ENCODE data around the gene PGM5.

The PGM5 gene

DNA sequence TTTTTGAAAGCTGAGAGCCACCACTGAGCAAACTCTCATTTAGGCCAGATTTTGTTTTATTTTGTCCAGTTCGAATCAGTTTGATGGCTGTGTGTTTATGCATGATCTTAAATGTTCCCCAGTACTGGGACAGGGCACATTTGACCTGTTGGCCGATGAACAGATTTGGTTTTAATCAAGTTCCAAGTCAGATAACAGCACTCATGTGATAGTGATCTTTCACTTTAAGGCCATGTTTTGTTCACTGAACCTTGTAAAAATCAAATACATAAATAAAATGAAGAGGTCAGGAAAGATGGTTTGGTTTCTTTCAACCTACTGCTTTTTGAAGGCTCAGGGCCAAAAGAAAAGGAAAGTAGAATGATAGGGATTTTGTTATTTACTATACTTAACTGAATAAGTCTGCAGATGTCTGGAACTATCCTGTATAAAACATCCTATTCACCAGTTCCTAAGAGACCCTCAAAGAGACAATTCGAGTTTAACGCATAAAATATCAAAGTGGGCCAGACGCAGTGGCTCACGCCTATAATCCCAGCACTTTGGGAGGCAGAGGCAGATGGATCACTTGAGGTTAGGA lies 77.2 kb downstream of the PGM5 start:
- DNase-seq (ENCODE audit: low read depth in 2 of 2), result no peak

DNA sequence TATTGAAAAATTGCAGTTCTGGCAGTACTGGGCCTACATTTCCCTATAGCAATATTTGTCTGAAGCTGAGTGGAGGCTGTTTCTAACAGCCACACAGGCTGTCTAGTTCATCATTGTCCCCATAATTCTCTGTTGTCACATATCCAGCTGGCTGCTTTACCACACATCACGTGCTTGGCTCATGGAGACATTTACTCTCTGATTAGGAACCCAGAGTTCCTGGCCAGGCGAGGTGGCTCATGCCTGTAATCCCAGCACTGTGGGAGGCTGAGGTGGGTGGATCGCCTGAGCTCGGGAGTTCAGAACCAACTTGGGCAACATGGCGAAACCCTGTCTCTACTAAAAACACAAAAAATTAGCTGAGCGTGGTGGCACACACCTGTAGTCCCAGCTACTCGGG lies 81.4 kb downstream of the PGM5 start:
- DNase-seq (ENCODE audit: low read depth in 2 of 2), result no peak

DNA sequence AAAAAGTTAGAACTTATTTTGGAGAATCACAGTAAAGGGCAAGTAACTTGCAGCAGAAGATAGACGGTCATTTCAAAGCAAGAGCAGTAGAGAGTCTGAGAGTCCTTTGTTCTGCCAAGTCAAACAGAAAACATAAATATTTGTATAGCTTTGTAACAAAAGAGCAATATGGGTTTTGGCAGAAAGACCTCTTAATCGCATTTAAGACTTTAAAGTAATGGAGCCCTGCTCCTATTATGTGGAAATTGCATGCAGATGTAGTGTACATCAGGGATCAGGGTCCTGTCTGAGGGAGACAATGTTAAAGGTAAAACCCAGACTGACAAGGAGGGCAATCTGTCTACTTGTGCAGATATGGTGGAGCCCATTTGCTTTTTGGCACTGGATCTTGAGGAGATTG lies 87.2 kb downstream of the PGM5 start:
- DNase-seq (ENCODE audit: low read depth in 2 of 2), result no peak

DNA sequence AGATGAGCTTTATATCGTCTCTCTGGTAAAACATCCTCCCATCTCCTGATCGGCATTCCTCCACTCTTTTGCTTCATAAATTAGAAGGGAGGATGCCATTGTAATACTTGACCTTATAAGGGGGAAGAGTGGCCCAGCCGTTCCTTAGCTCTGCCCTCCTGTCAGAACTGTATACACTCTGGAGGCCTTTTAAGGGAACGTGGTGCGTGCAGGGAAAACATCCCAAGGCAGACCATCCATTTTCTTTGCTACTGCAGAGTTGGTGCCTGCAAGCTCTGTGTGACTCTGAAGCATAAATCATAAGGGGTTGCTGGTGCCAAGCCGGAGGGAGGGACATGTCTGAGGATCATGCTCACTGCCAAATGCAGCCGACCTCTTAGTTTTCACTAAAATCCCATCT lies 90.4 kb downstream of the PGM5 start:
- DNase-seq (ENCODE audit: low read depth in 2 of 2), result no peak

DNA sequence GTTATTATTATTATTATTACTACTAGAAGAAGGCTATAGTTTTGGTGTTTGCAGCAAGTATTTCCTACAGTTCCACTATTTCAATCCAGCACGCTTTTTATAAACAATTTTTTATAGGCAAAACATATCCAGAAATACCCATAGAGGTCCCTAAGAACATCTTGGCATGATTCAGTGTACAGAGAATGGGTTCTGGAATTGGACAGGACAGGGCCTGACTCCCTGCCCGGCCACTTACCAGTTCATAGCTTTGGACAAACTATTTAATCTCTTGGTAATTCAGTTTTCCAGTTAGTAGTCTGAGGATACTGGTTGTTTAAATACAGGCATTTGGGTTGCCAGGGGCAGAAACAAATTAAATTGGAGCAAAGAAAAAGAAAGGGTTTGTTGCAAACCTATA lies 91.2 kb downstream of the PGM5 start:
- no peak for DNase-seq (ENCODE audit: low read depth in 2 of 2)

DNA sequence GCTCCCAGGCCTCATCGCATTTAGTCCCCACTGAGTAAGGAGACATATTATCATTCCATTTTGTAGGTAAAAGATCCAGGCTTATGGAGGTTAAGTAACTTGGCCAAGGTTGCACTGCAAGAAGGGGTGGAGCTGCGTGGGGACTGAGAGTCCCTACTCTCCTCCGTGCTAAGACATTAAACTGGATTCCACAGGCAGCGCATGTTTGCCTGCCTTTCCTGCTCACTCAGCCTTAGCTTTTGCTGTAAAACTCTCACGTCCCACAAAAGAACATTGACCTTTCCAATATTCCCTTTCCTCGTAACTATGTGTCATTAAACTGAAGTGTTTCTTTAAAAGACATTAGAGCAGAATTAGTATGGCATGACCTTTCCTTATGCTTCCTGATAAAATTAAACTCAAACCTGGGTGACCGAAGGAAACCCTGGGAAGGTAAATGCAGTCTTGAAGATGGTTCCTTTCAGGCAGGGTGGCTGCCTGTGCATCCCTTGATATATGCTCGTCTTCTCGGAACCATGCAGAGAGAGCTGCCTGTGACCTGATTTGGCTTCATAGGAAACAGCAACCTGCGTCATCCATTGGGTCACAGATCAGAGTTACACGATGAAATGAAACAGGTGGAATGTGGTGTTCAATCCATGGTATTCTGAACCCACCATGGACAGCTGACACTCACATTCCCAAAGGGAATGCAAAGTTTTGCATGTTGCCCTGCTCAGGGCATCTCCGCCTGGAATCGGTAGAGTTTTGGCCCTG lies 98.3 kb downstream of the PGM5 start:
- no peak for DNase-seq (ENCODE audit: low read depth in 2 of 2)

DNA sequence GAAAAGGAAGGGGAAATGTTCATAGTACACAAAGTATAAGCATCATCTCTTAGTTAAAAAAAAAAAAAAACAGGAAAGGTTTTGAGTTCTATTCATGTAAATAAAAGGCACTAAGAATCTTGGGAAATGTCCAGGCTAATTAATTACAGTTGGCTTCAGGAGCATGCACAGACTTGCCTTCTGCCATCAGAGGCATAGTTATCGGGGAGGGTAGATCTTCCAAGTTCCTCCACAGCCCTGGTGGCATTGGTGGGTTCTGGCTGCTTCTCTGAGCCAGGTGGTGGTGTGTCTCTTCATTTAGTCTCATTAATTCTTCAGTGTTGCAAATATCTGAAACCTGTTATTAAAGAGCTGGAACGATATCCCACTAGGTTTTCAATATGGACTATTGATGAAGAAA lies 99.0 kb downstream of the PGM5 start:
- no peak for DNase-seq (ENCODE audit: low read depth in 2 of 2)

DNA sequence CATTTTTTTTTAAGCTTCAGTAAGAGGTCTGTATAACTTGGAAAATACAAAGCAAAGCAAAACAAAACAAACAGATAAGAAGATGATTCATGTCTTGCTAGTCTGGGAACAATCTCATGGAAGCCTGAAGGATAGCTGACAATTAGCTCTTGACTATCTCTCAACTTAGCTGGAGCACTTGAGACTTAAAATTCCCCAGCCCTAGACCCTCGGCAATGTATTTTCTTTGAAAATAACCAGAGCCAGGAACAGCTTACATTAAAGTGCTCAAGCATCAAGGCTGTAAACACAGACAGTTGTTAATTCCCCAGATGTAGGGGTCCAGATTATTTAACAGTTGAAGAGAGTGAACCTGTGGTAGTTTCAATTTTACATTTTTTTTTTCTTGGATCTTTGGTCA lies 101.4 kb downstream of the PGM5 start:
- no peak for DNase-seq (ENCODE audit: low read depth in 2 of 2)

DNA sequence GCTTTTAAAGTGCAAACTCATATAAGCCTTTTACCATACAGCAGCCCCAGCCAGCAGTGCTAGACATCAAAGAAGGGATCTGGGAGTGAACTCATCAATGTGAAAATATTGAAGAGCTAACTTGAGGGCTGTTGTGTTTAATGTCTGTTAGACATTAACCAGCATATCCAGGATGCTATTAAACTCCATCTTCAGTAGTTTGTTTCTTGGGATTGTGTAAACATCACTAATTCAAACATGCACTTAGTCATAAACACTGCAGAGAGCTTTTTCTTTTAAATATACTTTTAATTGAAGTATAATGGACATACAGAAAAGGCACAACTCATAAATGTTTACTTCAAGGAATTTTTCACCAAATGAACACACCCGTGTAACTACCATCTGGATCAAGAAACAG lies 102.5 kb downstream of the PGM5 start:
- no peak for DNase-seq (ENCODE audit: low read depth in 2 of 2)

DNA sequence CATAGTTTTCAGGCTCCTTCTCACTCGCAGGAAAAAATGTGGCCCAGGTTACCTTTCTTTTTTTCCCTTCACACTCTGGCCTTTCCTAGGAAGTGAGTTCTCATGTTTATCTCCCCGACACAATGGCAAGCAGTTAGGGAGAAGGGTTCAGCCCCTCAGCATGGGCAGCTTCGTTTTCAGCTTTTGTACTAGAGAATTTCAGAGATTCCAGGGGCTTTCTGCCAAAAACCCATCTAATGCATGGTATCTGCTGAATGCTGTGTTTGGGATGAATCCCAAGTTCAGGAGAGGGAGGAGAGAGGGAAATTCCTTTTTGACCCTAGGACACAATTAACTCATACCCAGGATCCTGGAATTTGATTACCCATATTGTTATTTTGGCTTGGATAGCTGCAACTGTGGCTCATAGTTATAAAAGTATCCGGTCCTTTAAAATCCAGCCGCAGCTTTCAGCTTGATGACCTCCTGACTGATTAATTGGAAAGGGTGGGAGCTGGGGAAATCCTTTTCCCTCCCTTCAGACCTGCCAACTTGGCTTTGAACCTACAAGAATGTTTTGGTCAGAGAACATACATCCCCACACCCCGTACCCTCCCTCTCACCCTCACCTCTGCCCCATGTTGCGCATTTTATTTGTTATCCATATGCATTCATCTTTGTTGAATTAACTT lies 105.8 kb downstream of the PGM5 start:
- DNase-seq (ENCODE audit: low read depth in 2 of 2), result no peak

DNA sequence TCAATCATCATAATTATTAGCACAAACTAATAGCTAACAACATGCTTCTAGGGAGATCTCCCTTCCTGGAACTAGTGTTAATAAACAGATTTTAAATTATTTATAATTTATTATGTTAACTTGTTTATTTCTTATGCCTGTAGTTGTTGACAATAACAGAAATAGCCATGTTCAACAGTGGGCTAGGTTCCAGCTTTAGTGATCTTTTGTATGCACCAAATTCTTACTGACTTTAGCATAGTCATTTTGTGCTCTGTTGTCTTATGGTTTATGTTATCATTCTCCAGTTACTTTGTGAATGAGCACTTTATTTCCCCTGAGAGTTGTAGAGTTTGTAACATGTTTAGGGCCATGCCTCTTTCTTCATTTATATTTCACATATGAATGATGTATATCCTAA lies 113.7 kb downstream of the PGM5 start:
- no peak for DNase-seq (ENCODE audit: low read depth in 2 of 2)

DNA sequence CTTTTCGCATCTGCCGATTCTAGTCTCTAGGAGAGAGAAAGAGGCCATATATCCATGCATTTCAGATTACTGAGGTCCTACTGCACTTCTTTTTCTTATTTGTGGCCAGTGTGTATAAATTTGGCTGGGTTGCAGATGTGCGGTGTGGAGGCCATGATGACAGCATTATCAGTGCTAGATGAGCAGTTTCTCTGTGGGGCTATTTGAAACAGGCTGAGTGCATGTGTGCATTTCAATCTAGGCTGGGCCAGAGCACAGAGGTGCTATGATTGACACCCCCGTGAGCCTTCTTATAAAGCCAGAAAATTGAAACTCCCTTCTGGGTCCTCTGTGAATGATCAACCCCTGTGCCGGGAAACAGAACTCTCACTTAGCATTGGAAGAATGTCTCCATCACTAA lies 114.2 kb downstream of the PGM5 start:
- no peak for DNase-seq (ENCODE audit: low read depth in 2 of 2)

DNA sequence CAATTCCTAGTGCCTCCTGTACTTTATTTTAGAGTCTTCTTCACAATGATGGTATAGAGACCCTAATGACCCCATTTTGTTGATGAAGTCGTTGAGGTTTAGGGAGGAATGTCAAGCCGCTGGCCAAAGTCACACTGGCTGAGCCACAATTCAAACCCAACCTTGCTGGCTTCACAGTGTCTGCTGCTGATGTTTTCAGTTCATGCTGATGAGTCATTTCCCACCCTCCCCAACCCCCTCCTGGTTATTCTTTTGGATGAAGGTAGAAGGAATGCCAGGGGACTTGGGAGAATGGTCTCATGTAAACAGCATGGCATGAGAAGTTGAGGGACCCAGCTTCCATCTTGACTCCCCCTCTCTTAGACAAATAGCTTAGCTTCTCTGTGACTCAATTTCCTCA lies 115.7 kb downstream of the PGM5 start:
- DNase-seq (ENCODE audit: low read depth in 2 of 2), result no peak

DNA sequence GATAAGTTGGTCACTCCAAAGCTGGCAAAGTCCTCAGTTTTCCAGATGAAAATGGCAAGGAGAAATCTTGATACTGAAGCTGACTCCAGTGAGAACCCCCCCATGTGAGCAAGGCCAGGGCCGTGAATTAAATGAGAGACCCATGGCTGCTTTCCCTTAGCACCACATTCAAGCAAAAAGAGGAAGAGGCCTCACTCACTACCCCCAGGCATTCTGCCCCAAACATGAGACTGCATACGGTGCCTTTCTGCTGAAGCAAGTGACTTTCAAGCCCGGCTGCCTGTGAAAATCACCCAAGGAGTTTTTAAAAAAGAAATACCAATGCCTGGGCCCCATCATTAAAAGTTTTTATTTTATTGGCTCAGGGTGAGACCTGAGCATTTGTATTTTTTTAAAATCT lies 117.4 kb downstream of the PGM5 start:
- no peak for DNase-seq (ENCODE audit: low read depth in 2 of 2)

DNA sequence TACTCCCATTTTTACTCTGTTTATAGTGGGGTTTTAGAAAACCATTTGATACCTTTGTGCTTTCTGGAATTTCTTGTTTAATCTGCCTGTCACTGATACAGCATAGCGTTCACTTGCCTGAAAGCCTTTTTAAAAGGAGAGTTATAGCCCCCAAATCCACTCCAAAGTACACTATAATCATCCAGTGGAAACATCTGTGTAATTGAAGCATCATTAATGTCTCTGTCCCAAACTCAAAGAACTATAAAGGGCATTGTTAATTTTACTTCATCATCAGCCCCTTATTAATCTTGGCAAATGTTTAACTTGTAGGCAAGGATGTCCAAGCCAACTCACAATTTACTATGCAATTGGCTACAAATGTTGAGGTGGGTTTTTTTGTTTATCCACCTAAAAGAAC lies 120.0 kb downstream of the PGM5 start:
- DNase-seq (ENCODE audit: low read depth in 2 of 2), result no peak

DNA sequence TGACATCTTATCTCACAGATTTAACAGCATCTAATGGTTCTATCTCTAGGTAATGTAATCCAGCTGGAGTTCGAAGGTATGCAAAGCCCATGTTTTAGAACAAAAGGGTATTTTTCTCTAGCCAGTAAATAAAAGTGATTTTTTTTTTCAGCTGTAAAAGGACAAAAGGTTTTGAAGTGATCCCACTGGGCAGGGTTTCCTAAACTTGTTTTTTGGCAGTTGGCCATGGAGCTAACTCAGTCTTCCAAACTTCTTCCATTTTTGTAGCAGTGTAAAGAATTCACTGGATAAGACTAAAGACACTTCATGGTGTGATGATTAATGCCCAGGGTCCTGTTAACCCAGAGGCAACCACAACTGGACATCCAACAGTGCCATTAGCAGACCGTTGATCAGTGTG lies 120.4 kb downstream of the PGM5 start:
- no peak for DNase-seq (ENCODE audit: low read depth in 2 of 2)

DNA sequence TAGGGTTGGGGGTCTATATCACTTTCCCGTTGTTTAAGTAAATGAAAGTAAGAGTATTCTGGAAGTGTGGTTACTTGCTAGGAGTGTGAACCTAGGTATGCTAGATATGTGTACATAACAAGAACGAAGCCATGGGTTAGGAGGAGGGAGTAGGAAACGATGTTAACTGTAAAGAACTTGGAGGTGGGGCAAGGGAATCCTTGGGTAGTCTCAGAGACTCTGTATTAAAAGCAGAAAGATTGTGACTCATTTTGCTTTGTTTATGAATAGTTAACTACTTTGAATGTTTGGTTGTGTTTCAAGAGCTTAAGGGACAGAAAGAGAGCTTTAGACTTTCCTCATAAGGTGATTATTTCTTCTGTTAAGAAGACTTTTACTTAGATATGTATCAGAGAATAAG lies 124.4 kb downstream of the PGM5 start:
- DNase-seq (ENCODE audit: low read depth in 2 of 2), result no peak

DNA sequence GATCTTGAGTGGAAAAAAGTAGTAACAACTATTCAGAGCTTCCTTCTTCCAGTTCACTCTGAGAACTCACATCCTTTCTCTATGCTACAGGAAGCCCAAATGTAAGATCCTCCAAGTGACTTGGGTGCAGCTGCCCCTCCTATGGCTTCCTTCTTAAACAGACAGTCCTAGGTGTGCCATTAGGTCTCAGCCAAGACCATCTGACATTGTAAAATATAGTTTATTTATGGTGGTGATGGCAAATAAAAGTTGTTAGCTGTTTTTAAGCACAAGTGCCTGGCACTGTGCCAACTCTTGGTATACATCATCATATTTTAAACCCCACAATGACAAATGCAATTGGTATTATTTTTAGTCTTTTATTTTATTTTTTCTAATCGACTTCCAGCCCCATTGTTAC lies 126.1 kb downstream of the PGM5 start:
- no peak for DNase-seq (ENCODE audit: low read depth in 2 of 2)

DNA sequence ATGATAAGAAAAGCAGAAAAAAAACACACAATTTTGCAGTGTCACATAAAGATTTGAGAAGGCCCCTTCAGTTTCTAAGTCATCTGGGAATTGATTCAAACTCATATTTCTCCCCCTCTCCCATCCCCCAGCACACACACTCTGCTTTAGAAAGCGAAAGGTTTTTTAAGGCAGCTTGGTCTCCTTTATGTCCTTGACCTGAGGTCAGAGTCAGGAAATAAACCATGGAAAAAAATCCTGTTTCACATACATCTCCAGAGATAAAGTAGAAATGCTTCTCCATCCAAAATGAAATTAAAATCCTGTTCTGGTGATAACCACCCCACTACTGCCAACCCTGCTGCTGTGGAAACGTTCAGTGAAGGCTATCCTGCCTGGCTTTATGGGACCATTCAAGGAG lies 131.7 kb downstream of the PGM5 start:
- no peak for DNase-seq (ENCODE audit: low read depth in 2 of 2)

DNA sequence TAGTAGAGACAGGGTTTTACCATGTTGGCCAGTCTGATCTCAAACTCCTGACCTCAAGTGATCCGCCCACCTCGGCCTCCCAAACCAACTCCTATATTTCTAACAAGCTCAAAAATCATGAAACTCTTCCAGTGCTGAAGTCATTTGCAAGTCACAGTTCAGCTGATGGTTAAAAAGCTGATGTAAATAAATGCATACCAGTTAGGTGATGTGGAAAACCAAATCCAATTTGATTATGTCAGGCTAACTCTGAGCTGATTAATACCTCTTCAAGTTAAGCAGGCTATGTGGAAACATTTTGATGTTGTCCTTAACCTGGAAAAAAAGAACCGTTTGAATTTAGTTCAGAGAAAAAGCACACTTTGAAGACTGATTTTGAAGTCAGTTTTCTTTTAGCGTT lies 133.2 kb downstream of the PGM5 start:
- DNase-seq (ENCODE audit: low read depth in 2 of 2), result no peak

DNA sequence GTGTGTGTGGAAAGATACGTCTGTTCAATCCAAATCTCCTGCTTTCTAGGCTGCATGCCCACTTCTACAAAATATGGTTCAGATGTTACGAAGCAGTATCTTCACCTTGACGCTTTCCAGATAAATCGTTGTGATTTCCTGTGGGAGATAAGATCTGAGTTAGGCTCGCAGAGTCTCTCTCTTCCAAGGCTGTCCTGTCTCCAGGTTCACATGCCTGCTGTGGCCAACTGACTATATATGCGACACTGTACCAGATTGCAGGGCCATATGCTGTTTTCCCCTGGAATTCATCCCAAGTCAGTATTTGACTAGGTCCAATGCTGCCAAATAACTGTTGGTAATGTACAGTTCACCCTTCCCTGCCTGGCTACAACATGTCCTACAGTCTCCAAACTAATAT lies 136.4 kb downstream of the PGM5 start:
- no peak for DNase-seq (ENCODE audit: low read depth in 2 of 2)

DNA sequence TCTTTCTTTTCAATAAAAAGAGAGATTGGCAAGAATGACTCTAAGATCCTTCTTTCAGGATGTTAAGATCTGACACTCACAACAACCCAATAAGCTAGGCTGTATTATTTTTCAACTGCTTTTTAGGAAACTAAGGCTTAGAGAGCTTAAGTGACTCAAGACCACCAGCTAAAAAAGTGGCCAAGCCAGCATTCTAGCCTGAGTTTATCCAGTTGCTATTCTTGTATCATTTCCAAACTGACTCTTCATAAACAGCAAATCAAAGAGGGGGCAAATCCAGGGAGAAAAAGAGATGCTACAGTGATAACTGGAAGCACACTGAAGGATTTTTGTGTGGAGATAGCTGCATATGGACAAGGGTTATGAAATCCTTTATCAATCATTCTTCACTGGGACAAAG lies 137.1 kb downstream of the PGM5 start:
- DNase-seq (ENCODE audit: low read depth in 2 of 2), result no peak

DNA sequence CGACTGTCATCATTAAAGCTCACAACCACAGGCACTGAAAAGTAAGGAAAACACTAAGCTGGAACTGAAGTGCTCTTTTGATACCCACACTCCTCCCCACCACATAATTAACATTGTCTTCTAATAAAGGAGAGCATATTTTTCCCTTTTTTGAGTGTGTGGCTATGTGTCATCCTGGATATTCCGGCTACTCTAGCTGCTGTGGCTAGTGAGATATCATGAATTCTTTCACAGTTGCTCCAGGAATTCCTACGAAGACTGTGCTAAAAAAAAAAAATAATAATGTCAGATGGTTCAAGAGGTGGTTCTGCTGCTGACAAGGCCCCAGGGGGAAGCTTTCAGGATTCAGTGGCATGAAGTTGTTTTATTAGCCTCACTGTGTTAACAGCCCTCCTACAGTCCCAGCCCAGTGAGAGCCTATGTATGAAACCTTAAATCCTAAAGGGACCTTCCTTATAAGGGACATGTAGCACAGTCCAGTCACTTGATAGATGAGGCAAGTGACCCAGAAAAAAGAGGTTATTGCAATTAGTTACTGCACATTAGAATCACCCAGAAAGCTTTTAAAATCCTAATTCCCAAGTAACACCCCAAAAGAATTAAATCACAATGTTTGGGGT lies 137.7 kb downstream of the PGM5 start:
- no peak for DNase-seq (ENCODE audit: low read depth in 2 of 2)
